ENCODE results near the gene CITED4. TPM values are rescaled to one million over a fixed set of nuclear protein-coding genes. Genes with fewer than 3 reads are reported as not detected.

CITED4 gene
- polyA plus RNA-seq, 1 donor (not counting 4 experiments of a cell fraction or from before 2014, with no cell fraction given), result 11.2 TPM

DNA sequence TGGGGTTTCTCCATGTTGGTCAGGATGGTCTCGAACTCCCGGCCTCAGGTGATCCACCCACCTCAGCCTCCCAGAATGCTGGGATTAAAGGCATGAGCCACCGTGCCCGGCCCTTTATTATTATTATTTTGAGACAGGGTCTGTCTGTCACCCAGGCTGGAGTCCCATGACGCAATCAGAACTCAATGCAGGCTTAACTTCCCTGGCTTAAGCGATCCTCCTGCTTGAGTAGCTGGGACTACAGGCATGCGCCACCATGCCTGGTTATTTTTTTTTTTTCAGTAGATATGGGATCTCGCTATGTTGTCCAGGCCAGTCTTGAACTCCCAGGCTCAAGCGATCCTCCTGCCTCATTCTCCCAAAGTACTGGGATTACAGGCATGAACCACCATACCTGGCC is 47.1 kb upstream of the CITED4 start:
- Histone ChIP-seq H4K20me1 (ENCODE audit: control insufficient read depth, extremely low read depth, insufficient read depth, low read length) (no peaks in the 10 kb centered on the region), H3K27ac (ENCODE audit: control insufficient read depth, insufficient read depth, low read length) (no peak overlapping the region), H3K9ac (ENCODE audit: control insufficient read depth, extremely low read depth, insufficient read depth, low read length) (no peak overlapping the region), H3K9me3 (ENCODE audit: control insufficient read depth, low read depth, low read length) (no peaks in the 10 kb centered on the region), H3K9me1 (ENCODE audit: control insufficient read depth, extremely low read depth, insufficient read depth, low read length) (no peaks in the 10 kb centered on the region), H3K27me3 (ENCODE audit: control insufficient read depth, extremely low read depth, insufficient read depth, low read length) (no peaks in the 10 kb centered on the region), H3K4me1 (ENCODE audit: control insufficient read depth, extremely low read depth, insufficient read depth, low read length) (no peaks in the 10 kb centered on the region), H3K79me2 (ENCODE audit: control insufficient read depth, insufficient read depth, low read length) (no peaks in the 10 kb centered on the region), H2AFZ (ENCODE audit: control insufficient read depth, low read length) (no peak overlapping the region), H3K4me3 (ENCODE audit: control insufficient read depth in 2 of 3, extremely low read depth in 1 of 3, insufficient read depth in 2 of 3, low read depth in 1 of 3, low read length in 3 of 3) (no peak overlapping the region), H3K4me2 (ENCODE audit: control insufficient read depth, extremely low read depth, insufficient read depth, low read depth, low read length) (no peak overlapping the region), H3K36me3 (ENCODE audit: control insufficient read depth in 2 of 2, extremely low read depth in 1 of 2, insufficient read depth in 2 of 2, low read length in 2 of 2) (no peaks in the 10 kb centered on the region)
- FAIRE-seq (no peak), DNase-seq (ENCODE audit: low read depth, low spot score) (no peak)
- TF ChIP-seq CTCF (optimal IDR thresholded peaks at IDR 0.05 in 1 of 3, IDR thresholded peaks at IDR 0.05 in 1 of 3, conservative IDR thresholded peaks at IDR 0.05 in 1 of 3; ENCODE audit: extremely low read depth in 1 of 3, insufficient read depth in 2 of 3, low read length in 3 of 3), result no peak
- TF ChIP-seq EZH2 (IDR thresholded peaks at IDR 0.05; ENCODE audit: low read length), result no peak
- dilution Hi-C loops (cut with MboI; ENCODE audit: extremely low pct_ligation_motif_present, low sequenced_read_pairs), result no loop called here

DNA sequence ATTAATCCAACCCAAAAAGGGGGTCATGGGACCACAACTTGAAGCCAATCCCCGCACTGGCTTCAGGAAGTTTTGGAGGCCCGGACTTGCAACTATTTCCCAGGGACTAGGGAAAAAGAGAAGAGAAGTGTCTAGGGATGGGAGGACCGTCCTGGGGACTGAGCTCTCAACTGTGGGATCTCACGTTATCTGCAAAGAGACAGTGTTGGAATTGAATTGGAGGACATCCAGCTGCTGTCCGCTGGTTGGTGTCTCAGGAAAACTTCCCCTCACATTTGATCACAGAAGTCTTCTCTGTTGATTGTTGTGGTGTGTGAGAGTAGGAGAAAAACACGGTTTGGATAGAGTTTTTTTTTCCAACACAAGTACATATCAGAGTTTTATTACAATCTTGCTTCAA is 46.2 kb upstream of the CITED4 start:
- Histone ChIP-seq H4K20me1 (ENCODE audit: control insufficient read depth, extremely low read depth, insufficient read depth, low read length) (no peaks in the 10 kb centered on the region), H3K9ac (ENCODE audit: control insufficient read depth, extremely low read depth, insufficient read depth, low read length) (no peak overlapping the region), H3K79me2 (ENCODE audit: control insufficient read depth, insufficient read depth, low read length) (no peaks in the 10 kb centered on the region), H3K9me1 (ENCODE audit: control insufficient read depth, extremely low read depth, insufficient read depth, low read length) (no peaks in the 10 kb centered on the region), H3K4me1 (ENCODE audit: control insufficient read depth, extremely low read depth, insufficient read depth, low read length) (no peaks in the 10 kb centered on the region), H3K4me3 (ENCODE audit: control insufficient read depth in 2 of 3, extremely low read depth in 1 of 3, insufficient read depth in 2 of 3, low read depth in 1 of 3, low read length in 3 of 3) (no peak overlapping the region), H3K4me2 (ENCODE audit: control insufficient read depth, extremely low read depth, insufficient read depth, low read depth, low read length) (no peak overlapping the region), H3K36me3 (ENCODE audit: control insufficient read depth in 2 of 2, extremely low read depth in 1 of 2, insufficient read depth in 2 of 2, low read length in 2 of 2) (no peaks in the 10 kb centered on the region), H2AFZ (ENCODE audit: control insufficient read depth, low read length) (no peak overlapping the region), H3K27ac (ENCODE audit: control insufficient read depth, insufficient read depth, low read length) (no peak overlapping the region), H3K27me3 (ENCODE audit: control insufficient read depth, extremely low read depth, insufficient read depth, low read length) (no peaks in the 10 kb centered on the region), H3K9me3 (ENCODE audit: control insufficient read depth, low read depth, low read length) (no peaks in the 10 kb centered on the region)
- dilution Hi-C loops (cut with MboI; ENCODE audit: extremely low pct_ligation_motif_present, low sequenced_read_pairs), result no loop called here
- TF ChIP-seq CTCF (optimal IDR thresholded peaks at IDR 0.05 in 1 of 3, IDR thresholded peaks at IDR 0.05 in 1 of 3, conservative IDR thresholded peaks at IDR 0.05 in 1 of 3; ENCODE audit: extremely low read depth in 1 of 3, insufficient read depth in 2 of 3, low read length in 3 of 3) (no peak), EZH2 (IDR thresholded peaks at IDR 0.05; ENCODE audit: low read length) (no peak)
- DNase-seq (ENCODE audit: low read depth, low spot score), result no peak
- no peak for FAIRE-seq

All from keratinocyte (primary cell).